ENCODE measurements around the gene GFRA4. TPM values are rescaled to one million over a fixed set of nuclear protein-coding genes. Genes with fewer than 3 reads are reported as not detected.

Gene GFRA4
- total RNA-seq, 1 experiment from 2014 or later: not detected

DNA sequence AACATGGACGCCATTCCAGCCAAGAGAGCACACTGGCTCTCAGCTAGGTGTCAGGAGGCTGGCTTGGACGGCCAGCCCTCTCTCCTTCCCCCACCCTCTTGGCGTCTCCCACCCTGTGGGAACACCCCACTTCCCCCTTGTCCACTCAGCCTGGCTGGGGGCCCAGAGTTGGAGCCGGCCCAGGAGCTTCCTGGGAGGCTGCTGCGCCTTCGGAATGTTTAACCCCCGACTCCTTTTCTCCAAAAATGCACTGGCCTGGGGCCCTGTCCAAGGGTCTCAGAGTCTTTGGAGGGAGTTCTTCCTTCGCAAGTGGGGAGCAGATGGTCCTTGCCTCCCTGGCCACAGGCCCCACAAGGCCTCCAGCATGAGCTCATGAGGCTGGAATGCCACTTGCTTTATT, 14.5 kb upstream of the GFRA4 start:
- Mint-ChIP-seq H3K27me3 (ENCODE audit: insufficient read depth, unreplicated experiment) (peaks cover 31% of the 10 kb centered on the region), H3K9me3 (ENCODE audit: unreplicated experiment) (no peaks in the 10 kb centered on the region), H3K27ac (ENCODE audit: low read depth, unreplicated experiment) (no peak overlapping the region), H3K36me3 (ENCODE audit: insufficient read depth, unreplicated experiment) (no peaks in the 10 kb centered on the region), H3K4me3 (ENCODE audit: unreplicated experiment) (no peak overlapping the region), H3K4me1 (ENCODE audit: insufficient read depth, unreplicated experiment) (no peaks in the 10 kb centered on the region)
- BruUV-seq (replicated peaks): no TSS peak
- no peak for DNase-seq (ENCODE audit: unreplicated experiment)
- TF ChIP-seq, protein P1, sequence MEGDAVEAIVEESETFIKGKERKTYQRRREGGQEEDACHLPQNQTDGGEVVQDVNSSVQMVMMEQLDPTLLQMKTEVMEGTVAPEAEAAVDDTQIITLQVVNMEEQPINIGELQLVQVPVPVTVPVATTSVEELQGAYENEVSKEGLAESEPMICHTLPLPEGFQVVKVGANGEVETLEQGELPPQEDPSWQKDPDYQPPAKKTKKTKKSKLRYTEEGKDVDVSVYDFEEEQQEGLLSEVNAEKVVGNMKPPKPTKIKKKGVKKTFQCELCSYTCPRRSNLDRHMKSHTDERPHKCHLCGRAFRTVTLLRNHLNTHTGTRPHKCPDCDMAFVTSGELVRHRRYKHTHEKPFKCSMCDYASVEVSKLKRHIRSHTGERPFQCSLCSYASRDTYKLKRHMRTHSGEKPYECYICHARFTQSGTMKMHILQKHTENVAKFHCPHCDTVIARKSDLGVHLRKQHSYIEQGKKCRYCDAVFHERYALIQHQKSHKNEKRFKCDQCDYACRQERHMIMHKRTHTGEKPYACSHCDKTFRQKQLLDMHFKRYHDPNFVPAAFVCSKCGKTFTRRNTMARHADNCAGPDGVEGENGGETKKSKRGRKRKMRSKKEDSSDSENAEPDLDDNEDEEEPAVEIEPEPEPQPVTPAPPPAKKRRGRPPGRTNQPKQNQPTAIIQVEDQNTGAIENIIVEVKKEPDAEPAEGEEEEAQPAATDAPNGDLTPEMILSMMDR (IDR thresholded peaks at IDR 0.05; ENCODE audit: unreplicated experiment): no peak
- intact Hi-C loops (cut with micrococcal nuclease): loop anchor here (10.0 kb wide), 1 partner anchor 113 kb away; no protein-coding TSS in a partner anchor
- POLR2A ChIA-PET: interaction anchor here (0.7 to 2.1 kb wide), 3 partner anchors 34 to 207 kb away, joined by 3 to 7 read pairs (median 4); partner anchors contain the start of gene SPEF1
- CTCF ChIA-PET: interaction anchor here (1.0 to 8.9 kb wide), 19 partner anchors 9 to 178 kb away, joined by 3 to 154 read pairs (median 9); partner anchors contain the start of genes ADISSP, AP5S1, SIGLEC1 and SPEF1

DNA sequence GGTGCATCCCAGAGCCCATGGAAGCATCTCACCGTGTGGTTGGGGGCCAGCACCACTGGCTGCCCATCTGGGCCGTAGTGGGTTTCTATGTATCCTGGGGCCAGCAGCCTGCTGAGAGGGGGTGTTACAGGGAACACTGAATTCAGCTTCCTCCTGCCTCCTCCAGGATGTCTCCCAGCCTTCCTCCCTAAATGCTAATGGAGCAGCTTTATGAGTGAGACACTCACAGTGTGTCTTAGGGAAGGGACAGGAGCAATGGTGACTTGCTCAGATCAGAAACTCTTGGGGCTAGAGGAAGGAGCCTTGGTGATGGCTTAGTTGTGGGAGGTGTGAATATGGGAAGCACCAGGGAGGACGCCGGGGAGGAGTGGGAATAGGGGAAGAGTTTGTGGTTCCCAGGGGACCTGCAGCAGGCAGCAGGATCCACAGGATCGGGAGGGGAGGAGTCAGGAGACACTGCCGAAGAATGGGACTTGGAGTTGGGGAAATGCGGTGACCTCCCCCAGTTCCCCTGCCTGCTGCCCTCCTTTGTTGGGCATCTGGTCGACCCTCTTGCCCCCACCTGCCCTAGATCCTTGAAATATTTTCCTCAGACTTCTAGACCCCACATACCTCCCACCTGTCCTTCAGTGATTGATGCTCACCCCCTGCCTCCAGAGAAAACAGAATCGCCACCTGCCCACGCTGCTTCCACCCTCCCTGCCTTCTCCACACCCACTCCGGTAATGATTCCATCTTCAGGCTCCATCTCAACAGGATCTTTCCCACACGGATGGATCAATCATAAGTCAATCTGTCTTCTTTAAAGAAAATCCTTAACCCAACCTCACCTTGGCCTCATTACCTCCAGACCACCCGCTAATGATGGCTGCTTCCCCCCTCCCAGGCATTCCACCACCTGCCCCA, 12.0 kb upstream of the GFRA4 start:
- Mint-ChIP-seq H3K4me3 (ENCODE audit: unreplicated experiment) (no peak overlapping the region), H3K9me3 (ENCODE audit: unreplicated experiment) (no peaks in the 10 kb centered on the region), H3K4me1 (ENCODE audit: insufficient read depth, unreplicated experiment) (no peaks in the 10 kb centered on the region), H3K27me3 (ENCODE audit: insufficient read depth, unreplicated experiment) (peaks cover 40% of the 10 kb centered on the region), H3K27ac (ENCODE audit: low read depth, unreplicated experiment) (no peak overlapping the region), H3K36me3 (ENCODE audit: insufficient read depth, unreplicated experiment) (no peaks in the 10 kb centered on the region)
- intact Hi-C loops (cut with micrococcal nuclease): loop anchor here (10.0 kb wide), 1 partner anchor 110 kb away; no protein-coding TSS in a partner anchor
- BruUV-seq (replicated peaks): no TSS peak
- ChIA-PET CTCF (interaction anchor here (0.7 to 8.9 kb wide), 25 partner anchors 9 to 210 kb away, joined by 3 to 154 read pairs (median 4); partner anchors contain the start of gene ADISSP), POLR2A (interaction anchor here (0.9 to 1.6 kb wide), 4 partner anchors 12 to 109 kb away, joined by 3 to 11 read pairs (median 3); no protein-coding TSS in a partner anchor)
- TF ChIP-seq, protein P1 (IDR thresholded peaks at IDR 0.05; ENCODE audit: unreplicated experiment): no peak
- no peak for DNase-seq (ENCODE audit: unreplicated experiment)

DNA sequence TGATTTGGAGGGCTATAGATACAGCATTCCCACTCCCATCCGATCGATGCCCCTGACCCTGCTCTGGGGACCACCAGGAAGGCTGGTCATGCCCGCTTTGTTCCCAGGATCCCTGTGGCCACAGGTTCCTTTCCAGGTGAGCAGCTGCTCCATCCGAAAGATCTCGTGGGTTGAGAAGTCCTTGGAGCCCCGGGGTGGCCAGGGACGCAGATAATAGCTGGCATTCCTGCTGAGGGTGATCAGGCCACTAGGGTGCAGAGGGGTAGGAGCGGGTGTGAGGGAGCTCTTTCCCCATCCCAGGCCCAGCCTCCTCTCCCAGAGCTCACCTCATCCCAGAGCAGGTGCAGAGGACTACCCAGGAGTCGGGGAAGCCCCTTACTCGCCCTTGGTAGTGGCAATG, 11.2 kb upstream of the GFRA4 start:
- TF ChIP-seq, protein P1 (IDR thresholded peaks at IDR 0.05; ENCODE audit: unreplicated experiment): no peak
- DNase-seq (ENCODE audit: unreplicated experiment): no peak
- no peak overlapping the region for H3K4me3 Mint-ChIP-seq (ENCODE audit: unreplicated experiment)
- H3K27ac Mint-ChIP-seq (ENCODE audit: low read depth, unreplicated experiment): no peak overlapping the region
- POLR2A ChIA-PET: interaction anchor here (0.9 to 1.6 kb wide), 3 partner anchors 13 to 110 kb away, joined by 3 read pairs; no protein-coding TSS in a partner anchor
- no peaks in the 10 kb centered on the region for H3K36me3 Mint-ChIP-seq (ENCODE audit: insufficient read depth, unreplicated experiment)
- no peaks in the 10 kb centered on the region for H3K9me3 Mint-ChIP-seq (ENCODE audit: unreplicated experiment)
- CTCF ChIA-PET: interaction anchor here (0.6 to 8.9 kb wide), 15 partner anchors 8 to 258 kb away, joined by 3 to 154 read pairs (median 3); partner anchors contain the start of gene ADISSP
- intact Hi-C loops (cut with micrococcal nuclease): loop anchor here (10.0 kb wide), 1 partner anchor 110 kb away; no protein-coding TSS in a partner anchor
- no TSS peak for BruUV-seq (replicated peaks)
- peaks cover 48% of the 10 kb centered on the region for H3K27me3 Mint-ChIP-seq (ENCODE audit: insufficient read depth, unreplicated experiment)
- H3K4me1 Mint-ChIP-seq (ENCODE audit: insufficient read depth, unreplicated experiment): no peaks in the 10 kb centered on the region

All from MCF 10A (cell line).